ENCODE data around the gene PDIA2. TPM values are rescaled to one million over a fixed set of nuclear protein-coding genes. Genes with fewer than 3 reads are reported as not detected.

PDIA2 gene
- total and polyA plus RNA-seq, 2 experiments from 2014 or later: not detected

- Histone ChIP-seq H3F3A (ENCODE audit: insufficient read depth) (no peaks in the 10 kb centered on the region), H2AFZ (no peak overlapping the region), H3K9me2 (ENCODE audit: insufficient read depth) (no peaks in the 10 kb centered on the region), H3K36me3 (ENCODE audit: low read depth) (no peaks in the 10 kb centered on the region), H3K79me2 (ENCODE audit: insufficient read depth) (no peaks in the 10 kb centered on the region), H3K4me1 (ENCODE audit: insufficient read depth) (no peaks in the 10 kb centered on the region), H3K4me3 (no peak overlapping the region), H3K9ac (no peak overlapping the region), H3K4me2 (ENCODE audit: unreplicated experiment) (no peak overlapping the region), H4K20me1 (ENCODE audit: insufficient read depth) (no peaks in the 10 kb centered on the region), H3K27me3 (replicated peaks; ENCODE audit: insufficient read depth) (0 out of 2 replicates have a peak, but pooled peaks cover 8% of the 10 kb centered on the region), H3K9me3 (ENCODE audit: low read depth) (no peaks in the 10 kb centered on the region), H3K27ac (no peak overlapping the region)
- no peak for TF ChIP-seq EZH2phosphoT487 (IDR thresholded peaks at IDR 0.05; ENCODE audit: insufficient read depth, low read depth)
- no peak for DNase-seq
- 95 to 96% methylated on average over 17 to 20 of the region's 20 CpGs for WGBS, 2 experiments (ENCODE audit: low coverage in 1 of 2, low lambda C conversion rate in 2 of 2, missing lambda C conversion rate in 2 of 2)
- in situ Hi-C loops (cut with MboI): no loop called here
Measured at GRCh38 chr16:276426-277077, 6.4 kb upstream of the PDIA2 start.

GRCh38 chr16:278863-279366 is 4.0 kb upstream of the PDIA2 start:
- WGBS, 2 experiments (ENCODE audit: low coverage in 1 of 2, low lambda C conversion rate in 2 of 2, missing lambda C conversion rate in 2 of 2): 79 to 81% methylated on average over 6 of the region's 6 CpGs
- H3K27me3 ChIP-seq (replicated peaks; ENCODE audit: insufficient read depth): 0 out of 2 replicates have a peak, but pooled peaks cover 9% of the 10 kb centered on the region
- in situ Hi-C loops (cut with MboI): no loop called here
- H3K9me2 ChIP-seq (ENCODE audit: insufficient read depth): no peaks in the 10 kb centered on the region
- no peaks in the 10 kb centered on the region for H3K79me2 ChIP-seq (ENCODE audit: insufficient read depth)
- peak; percentile 13 for DNase-seq
- H3F3A ChIP-seq (ENCODE audit: insufficient read depth): no peaks in the 10 kb centered on the region
- no peaks in the 10 kb centered on the region for H4K20me1 ChIP-seq (ENCODE audit: insufficient read depth)
- no peak overlapping the region for H2AFZ ChIP-seq
- no peaks in the 10 kb centered on the region for H3K36me3 ChIP-seq (ENCODE audit: low read depth)
- no peak overlapping the region for H3K9ac ChIP-seq
- no peak overlapping the region for H3K4me3 ChIP-seq
- no peak overlapping the region for H3K4me2 ChIP-seq (ENCODE audit: unreplicated experiment)
- TF ChIP-seq EZH2 (IDR thresholded peaks at IDR 0.05; ENCODE audit: insufficient read depth, poor library complexity, severe bottlenecking) (no peak), EZH2phosphoT487 (IDR thresholded peaks at IDR 0.05; ENCODE audit: insufficient read depth, low read depth) (no peak)
- no peaks in the 10 kb centered on the region for H3K4me1 ChIP-seq (ENCODE audit: insufficient read depth)
- H3K27ac ChIP-seq: no peak overlapping the region
- H3K9me3 ChIP-seq (ENCODE audit: low read depth): no peaks in the 10 kb centered on the region

DNA sequence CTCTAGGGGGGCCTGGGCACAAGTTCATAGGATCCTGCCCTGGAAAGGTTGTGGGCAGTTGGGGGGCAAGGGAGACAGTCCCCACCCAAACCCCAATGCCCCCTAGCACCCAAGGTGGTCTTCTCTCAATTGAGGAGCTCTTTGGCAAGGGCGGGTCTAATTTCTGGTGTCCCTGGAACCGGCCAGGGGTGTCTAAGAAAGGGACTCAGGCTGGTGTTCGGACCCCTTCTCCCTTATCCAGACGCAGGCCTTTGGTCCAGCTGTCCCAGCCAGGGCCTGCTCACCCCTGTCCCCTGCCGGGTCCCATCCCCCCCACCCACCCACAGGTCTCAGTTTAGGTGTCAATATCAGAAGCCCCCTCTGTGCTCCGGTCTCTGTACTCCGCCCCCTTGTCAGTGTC is 3.4 kb upstream of the PDIA2 start:
- Histone ChIP-seq H3F3A (ENCODE audit: insufficient read depth) (no peaks in the 10 kb centered on the region), H3K4me1 (ENCODE audit: insufficient read depth) (no peaks in the 10 kb centered on the region), H3K79me2 (ENCODE audit: insufficient read depth) (no peaks in the 10 kb centered on the region), H3K36me3 (ENCODE audit: low read depth) (no peaks in the 10 kb centered on the region), H3K9me3 (ENCODE audit: low read depth) (no peaks in the 10 kb centered on the region), H3K27ac (no peak overlapping the region), H3K9me2 (ENCODE audit: insufficient read depth) (no peaks in the 10 kb centered on the region), H3K27me3 (replicated peaks; ENCODE audit: insufficient read depth) (0 out of 2 replicates have a peak, but pooled peaks cover 9% of the 10 kb centered on the region), H3K4me2 (ENCODE audit: unreplicated experiment) (no peak overlapping the region), H3K4me3 (no peak overlapping the region), H3K9ac (no peak overlapping the region), H2AFZ (no peak overlapping the region), H4K20me1 (ENCODE audit: insufficient read depth) (no peaks in the 10 kb centered on the region)
- no peak for TF ChIP-seq EZH2 (IDR thresholded peaks at IDR 0.05; ENCODE audit: insufficient read depth, poor library complexity, severe bottlenecking)
- TF ChIP-seq EZH2phosphoT487 (IDR thresholded peaks at IDR 0.05; ENCODE audit: insufficient read depth, low read depth): no peak
- DNase-seq: no peak
- in situ Hi-C loops (cut with MboI): no loop called here
- WGBS, 2 experiments (ENCODE audit: low coverage in 1 of 2, low lambda C conversion rate in 2 of 2, missing lambda C conversion rate in 2 of 2): 80 to 100% methylated on average over 4 to 7 of the region's 7 CpGs

- in situ Hi-C loops (cut with MboI): no loop called here
- Histone ChIP-seq H3K4me2 (ENCODE audit: unreplicated experiment) (no peak overlapping the region), H3K27me3 (replicated peaks; ENCODE audit: insufficient read depth) (0 out of 2 replicates have a peak, but pooled peaks cover 9% of the 10 kb centered on the region), H3K9ac (no peak overlapping the region), H3K36me3 (ENCODE audit: low read depth) (no peaks in the 10 kb centered on the region), H4K20me1 (ENCODE audit: insufficient read depth) (no peaks in the 10 kb centered on the region), H3K9me2 (ENCODE audit: insufficient read depth) (no peaks in the 10 kb centered on the region), H3K4me1 (ENCODE audit: insufficient read depth) (no peaks in the 10 kb centered on the region), H3K79me2 (ENCODE audit: insufficient read depth) (no peaks in the 10 kb centered on the region), H3K9me3 (ENCODE audit: low read depth) (no peaks in the 10 kb centered on the region), H3K27ac (no peak overlapping the region), H2AFZ (no peak overlapping the region), H3K4me3 (peak overlapping the region; percentile 40; the same call in 1 of the 2 replicates), H3F3A (ENCODE audit: insufficient read depth) (no peaks in the 10 kb centered on the region)
- WGBS, 2 experiments (ENCODE audit: low coverage in 1 of 2, low lambda C conversion rate in 2 of 2, missing lambda C conversion rate in 2 of 2): 14 to 17% methylated on average over 22 to 25 of the region's 47 CpGs
- no peak for TF ChIP-seq EZH2 (IDR thresholded peaks at IDR 0.05; ENCODE audit: insufficient read depth, poor library complexity, severe bottlenecking)
- TF ChIP-seq EZH2phosphoT487 (IDR thresholded peaks at IDR 0.05; ENCODE audit: insufficient read depth, low read depth): no peak
- no peak for DNase-seq
Measured at GRCh38 chr16:280005-280460, 2.9 kb upstream of the PDIA2 start.

Data from GM23248 (cell line).